OCI-M1 (cell line): ENCODE measurements around the gene POLE.
A peak's percentile ranks its signal among the peaks of the same experiment; 100 is the strongest.

Source experiments
- DNase-seq: peaks from one replicate; lab custom pipeline; 2025; lab: John Stamatoyannopoulos, UW

POLE gene

GRCh38 chr12:132593938-132594358 lies 93.2 kb downstream of the POLE start:
- DNase-seq = peak; percentile 70

- DNase-seq = no peak
These were observed 93.6 kb downstream of the POLE start for GRCh38 chr12:132593521-132593920.

- no peak for DNase-seq
These were observed 94.1 kb downstream of the POLE start for GRCh38 chr12:132593071-132593470.

- DNase-seq = no peak
These were observed 94.7 kb downstream of the POLE start for GRCh38 chr12:132592282-132592970.

GRCh38 chr12:132591107-132591935 lies 95.8 kb downstream of the POLE start:
- no peak for DNase-seq

- no peak for DNase-seq
These were observed 98.1 kb downstream of the POLE start for GRCh38 chr12:132588821-132589669.

- no peak for DNase-seq
These were observed 98.8 kb downstream of the POLE start for GRCh38 chr12:132588319-132588718.

- no peak for DNase-seq
These were observed 99.4 kb downstream of the POLE start for GRCh38 chr12:132587781-132588180.

- no peak for DNase-seq
These were observed 100.2 kb downstream of the POLE start for GRCh38 chr12:132586929-132587328.

GRCh38 chr12:132585177-132585576 lies 102.0 kb downstream of the POLE start:
- no peak for DNase-seq

- DNase-seq = no peak
These were observed 102.7 kb downstream of the POLE start for GRCh38 chr12:132584429-132584828.

- DNase-seq = no peak
These were observed 103.4 kb downstream of the POLE start for GRCh38 chr12:132583736-132584135.

GRCh38 chr12:132583411-132583710 lies 103.8 kb downstream of the POLE start:
- no peak for DNase-seq

- no peak for DNase-seq
These were observed 104.3 kb downstream of the POLE start for GRCh38 chr12:132582582-132583410.

- DNase-seq = no peak
These were observed 105.1 kb downstream of the POLE start for GRCh38 chr12:132582058-132582420.

- no peak for DNase-seq
These were observed 105.6 kb downstream of the POLE start for GRCh38 chr12:132581348-132582057.

- no peak for DNase-seq
These were observed 106.3 kb downstream of the POLE start for GRCh38 chr12:132580701-132581292.

- no peak for DNase-seq
These were observed 107.4 kb downstream of the POLE start for GRCh38 chr12:132579744-132580143.

- no peak for DNase-seq
These were observed 108.3 kb downstream of the POLE start for GRCh38 chr12:132578826-132579225.

GRCh38 chr12:132578118-132578517 lies 109.0 kb downstream of the POLE start:
- no peak for DNase-seq
